CD8-positive, alpha-beta memory T cell (primary cell): ENCODE measurements around the gene ACAP1. TPM values are rescaled to one million over a fixed set of nuclear protein-coding genes. Genes with fewer than 3 reads are reported as not detected.
A peak's percentile ranks its signal among the peaks of the same experiment; 100 is the strongest.

Experiments used
- CTCF ChIA-PET: fragments of 350-600 bp; sonication (Branson Sonifier 250); formaldehyde crosslinking; loops from one replicate; lab custom pipeline; 2021; ENCODE audit warnings: antibody characterized with exemption; lab: Charles Lee
- POLR2A ChIA-PET: fragments of 350-600 bp; sonication (Branson Sonifier 250); formaldehyde crosslinking; loops from one replicate; lab custom pipeline; 2021; ENCODE audit warnings: antibody characterized with exemption; lab: Charles Lee
- DNase-seq, 5 donors: peaks; one replicate each; pipeline versions ENCODE4 v3.0.0 to v3.0.0-alpha.2; 2020 to 2022; ENCODE audit warnings: mixed read lengths in 1 of 5
- H3K27ac ChIP-seq: one replicate; pipeline ENCODE4 v1.7.0; 2013; ENCODE audit warnings: low read depth, mild to moderate bottlenecking, low read length, moderate library complexity
- H3K27me3 ChIP-seq: 2 replicates; pipeline ENCODE4 v1.7.0; 2013; ENCODE audit warnings: low read length, mild to moderate bottlenecking; ENCODE audit not compliant: insufficient read depth, poor library complexity, severe bottlenecking
- H3K36me3 ChIP-seq: 2 replicates; pipeline ENCODE4 v1.7.0; 2013; ENCODE audit warnings: mild to moderate bottlenecking, low read length, moderate library complexity; ENCODE audit not compliant: insufficient read depth
- H3K4me1 ChIP-seq: 2 replicates; pipeline ENCODE4 v1.7.0; 2013; ENCODE audit warnings: mild to moderate bottlenecking, low read length, moderate library complexity; ENCODE audit not compliant: insufficient read depth
- H3K4me3 ChIP-seq: 2 replicates; pipeline ENCODE4 v1.7.0; 2013; ENCODE audit warnings: mild to moderate bottlenecking, low read length
- H3K9me3 ChIP-seq: 2 replicates; pipeline ENCODE4 v1.7.0; 2013; ENCODE audit warnings: mild to moderate bottlenecking, low read length
- H3K27ac Mint-ChIP-seq, 8 donors: one replicate each; pipeline ENCODE4 v1.8.0; 2020 to 2021; ENCODE audit warnings: mixed read lengths in 8 of 8, mild to moderate bottlenecking in 6 of 8, inconsistent platforms in 3 of 8, moderate library complexity in 3 of 8
- H3K27me3 Mint-ChIP-seq, 2 donors: one replicate each; pipeline ENCODE4 v1.8.0; 2020 to 2021; ENCODE audit warnings: mixed read lengths in 2 of 2, mild to moderate bottlenecking in 1 of 2, moderate library complexity in 1 of 2
- H3K36me3 Mint-ChIP-seq, 3 donors: one replicate each; pipeline ENCODE4 v1.8.0; 2020 to 2021; ENCODE audit warnings: mixed read lengths in 3 of 3, inconsistent platforms in 1 of 3, mild to moderate bottlenecking in 1 of 3
- H3K4me1 Mint-ChIP-seq, 3 donors: one replicate each; pipeline ENCODE4 v1.8.0; 2020 to 2021; ENCODE audit warnings: mixed read lengths in 3 of 3, inconsistent platforms in 1 of 3, mild to moderate bottlenecking in 1 of 3
- H3K4me3 Mint-ChIP-seq, 7 donors: one replicate each; pipeline ENCODE4 v1.8.0; 2020 to 2021; ENCODE audit warnings: mixed read lengths in 7 of 7, mild to moderate bottlenecking in 6 of 7, moderate library complexity in 4 of 7, inconsistent platforms in 2 of 7
- H3K9me3 Mint-ChIP-seq, 5 donors: one replicate each; pipeline ENCODE4 v1.8.0; 2020 to 2022; ENCODE audit warnings: mixed read lengths in 5 of 5, mild to moderate bottlenecking in 3 of 5, moderate library complexity in 2 of 5, inconsistent platforms in 1 of 5
- polyA plus RNA-seq: library from polyadenylated mRNA; unstranded; fragments of 300-500 nt; fragmentation: Illumina TruSeq; gene quantifications from one replicate; pipeline ENCODE4 v1.2.3, GENCODE V29; 2021
- total RNA-seq, 2 experiments: library from RNA; stranded (reverse); gene quantifications; one replicate each; pipeline ENCODE4 v1.2.3, GENCODE V29; 2021

ACAP1 gene, protein sequence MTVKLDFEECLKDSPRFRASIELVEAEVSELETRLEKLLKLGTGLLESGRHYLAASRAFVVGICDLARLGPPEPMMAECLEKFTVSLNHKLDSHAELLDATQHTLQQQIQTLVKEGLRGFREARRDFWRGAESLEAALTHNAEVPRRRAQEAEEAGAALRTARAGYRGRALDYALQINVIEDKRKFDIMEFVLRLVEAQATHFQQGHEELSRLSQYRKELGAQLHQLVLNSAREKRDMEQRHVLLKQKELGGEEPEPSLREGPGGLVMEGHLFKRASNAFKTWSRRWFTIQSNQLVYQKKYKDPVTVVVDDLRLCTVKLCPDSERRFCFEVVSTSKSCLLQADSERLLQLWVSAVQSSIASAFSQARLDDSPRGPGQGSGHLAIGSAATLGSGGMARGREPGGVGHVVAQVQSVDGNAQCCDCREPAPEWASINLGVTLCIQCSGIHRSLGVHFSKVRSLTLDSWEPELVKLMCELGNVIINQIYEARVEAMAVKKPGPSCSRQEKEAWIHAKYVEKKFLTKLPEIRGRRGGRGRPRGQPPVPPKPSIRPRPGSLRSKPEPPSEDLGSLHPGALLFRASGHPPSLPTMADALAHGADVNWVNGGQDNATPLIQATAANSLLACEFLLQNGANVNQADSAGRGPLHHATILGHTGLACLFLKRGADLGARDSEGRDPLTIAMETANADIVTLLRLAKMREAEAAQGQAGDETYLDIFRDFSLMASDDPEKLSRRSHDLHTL
- total RNA-seq: 100 to 1,000 TPM; 216 to 225 TPM
- polyA plus RNA-seq: 274 TPM

DNA sequence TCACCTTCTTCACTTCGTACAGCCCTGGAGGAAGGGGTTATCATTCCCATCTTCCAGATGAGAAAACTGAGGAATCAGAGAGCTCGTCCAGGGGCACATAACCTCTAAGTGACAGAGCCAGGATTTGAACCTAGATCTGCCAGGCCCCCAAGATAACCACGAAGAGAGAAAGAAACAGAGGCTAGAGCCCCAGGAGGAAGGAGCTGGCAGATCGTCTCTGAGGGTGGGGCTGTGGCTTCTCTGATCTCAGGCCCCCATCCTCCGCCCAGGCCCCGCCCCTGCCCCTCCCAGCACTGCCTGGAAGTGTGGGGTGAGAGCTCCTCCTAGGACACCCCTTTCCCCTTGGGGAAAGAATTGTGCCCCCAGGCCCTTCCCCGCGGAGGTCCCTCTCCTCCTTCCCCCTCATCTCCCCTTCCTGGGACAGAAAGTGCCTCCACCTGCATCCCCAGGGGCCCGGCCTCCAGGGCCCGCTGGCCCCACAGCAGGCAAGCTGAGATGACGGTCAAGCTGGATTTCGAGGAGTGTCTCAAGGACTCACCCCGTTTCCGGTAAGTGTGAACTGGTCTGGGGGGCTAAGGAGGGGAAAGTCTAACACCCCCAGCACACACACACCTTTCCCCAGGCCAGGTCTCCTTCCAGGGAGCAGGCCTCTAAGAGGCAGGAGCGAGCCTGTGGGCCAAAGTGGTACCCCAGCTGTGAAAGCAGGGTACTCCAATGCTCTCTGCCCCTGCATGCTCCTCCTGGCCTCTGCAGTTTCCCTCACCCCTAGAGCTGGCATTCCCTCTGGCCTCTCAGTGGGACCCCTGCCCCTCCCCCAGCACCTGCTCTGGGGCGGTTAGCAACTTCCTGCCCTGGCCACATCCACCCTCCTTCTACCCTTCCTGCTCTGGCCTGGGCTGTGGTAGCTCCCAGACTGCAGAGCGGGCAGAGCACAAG is at the start of gene ACAP1:
Gene ACAP1 (plus strand): TSS at position 290 of the 936 bp plus-strand sequence. CDS start 206 bp downstream, at position 496.
- Mint-ChIP-seq H3K27ac (peak within 1 kb of the TSS; percentile 89 to 98 (median 97)), H3K36me3 (peaks cover 0 to 37% (median 7%) of the 10 kb centered on the region in 3 donors), H3K27me3 (no peaks in the 10 kb centered on the region), H3K4me3 (peak within 1 kb of the TSS; percentile 88 to 98 (median 93)), H3K4me1 (peaks cover 47 to 68% (median 66%) of the 10 kb centered on the region in 3 donors), H3K9me3 (no peaks in the 10 kb centered on the region)
- no peaks in the 10 kb centered on the region for H3K9me3 ChIP-seq
- H3K27me3 ChIP-seq: no peaks in the 10 kb centered on the region
- ChIA-PET CTCF (interaction anchor here (1.0 to 8.9 kb wide), 14 partner anchors 11 to 351 kb away, joined by 3 to 85 read pairs (median 6); partner anchors contain the start of genes NEURL4, TMEM102, TMEM256 and TMEM95), POLR2A (interaction anchor here (0.7 to 2.2 kb wide), 24 partner anchors 9 to 351 kb away, joined by 3 to 24 read pairs (median 4); partner anchors contain the start of genes GABARAP, GPS2, MPDU1 and POLR2A)
- peaks cover 10% of the 10 kb centered on the region for H3K36me3 ChIP-seq
- peak; percentile 78 to 90 (median 81) for DNase-seq
- H3K4me3 ChIP-seq: peak within 1 kb of the TSS; percentile 99
- peak within 1 kb of the TSS; percentile 74 for H3K27ac ChIP-seq
- peaks cover 69% of the 10 kb centered on the region for H3K4me1 ChIP-seq

- Mint-ChIP-seq H3K36me3 (no peaks in the 10 kb centered on the region), H3K4me3 (no peak overlapping the region), H3K27me3 (peaks cover 37 to 38% of the 10 kb centered on the region in 2 donors), H3K9me3 (no peaks in the 10 kb centered on the region), H3K27ac (peak overlapping the region in 1 of 8 donors; percentile 79), H3K4me1 (peaks cover 4 to 7% (median 6%) of the 10 kb centered on the region in 3 donors)
- ChIA-PET POLR2A (no interaction called here), CTCF (interaction anchor here (1.3 kb wide), 1 partner anchor 66 kb away, joined by 3 read pairs; no protein-coding TSS in a partner anchor)
- Histone ChIP-seq H3K36me3 (no peaks in the 10 kb centered on the region), H3K27ac (no peak overlapping the region), H3K4me1 (peaks cover 6% of the 10 kb centered on the region), H3K27me3 (no peaks in the 10 kb centered on the region), H3K4me3 (no peak overlapping the region), H3K9me3 (no peaks in the 10 kb centered on the region)
- no peak for DNase-seq
Measured at GRCh38 chr17:7289256-7290032, 46.9 kb upstream of the ACAP1 start.

GRCh38 chr17:7290166-7290565 is 46.2 kb upstream of the ACAP1 start:
- Histone ChIP-seq H3K27ac (no peak overlapping the region), H3K4me3 (no peak overlapping the region), H3K36me3 (no peaks in the 10 kb centered on the region), H3K4me1 (peaks cover 10% of the 10 kb centered on the region), H3K27me3 (peaks cover 1% of the 10 kb centered on the region), H3K9me3 (no peaks in the 10 kb centered on the region)
- Mint-ChIP-seq H3K4me1 (peaks cover 7 to 11% (median 10%) of the 10 kb centered on the region in 3 donors), H3K27me3 (peaks cover 34 to 40% of the 10 kb centered on the region in 2 donors), H3K36me3 (no peaks in the 10 kb centered on the region), H3K27ac (peak overlapping the region in 1 of 8 donors; percentile 79), H3K9me3 (peaks cover 0 to 1% (median 0%) of the 10 kb centered on the region in 5 donors), H3K4me3 (no peak overlapping the region)
- no peak for DNase-seq
- ChIA-PET POLR2A (no interaction called here), CTCF (no interaction called here)

DNA sequence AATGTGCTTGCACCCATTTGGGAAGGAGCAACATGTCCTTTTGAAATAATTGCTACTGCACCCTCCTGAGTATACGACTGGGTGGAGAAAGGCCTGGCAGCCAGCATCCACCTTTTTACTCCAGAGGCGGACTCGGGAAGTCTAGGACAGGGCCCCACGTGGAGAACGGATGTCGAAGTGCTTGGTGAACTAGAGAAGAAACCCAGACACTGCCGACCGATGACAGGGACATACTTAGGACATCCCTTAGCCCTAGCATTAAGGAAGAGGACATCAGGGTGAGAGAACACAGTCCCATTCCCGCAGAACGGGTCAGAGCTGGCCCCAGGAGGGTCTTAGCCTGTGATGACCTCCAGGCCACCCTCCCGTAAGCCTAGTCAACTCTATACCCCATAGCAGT is 45.6 kb upstream of the ACAP1 start:
- ChIA-PET CTCF (interaction anchor here (1.0 to 1.5 kb wide), 2 partner anchors 65 to 146 kb away, joined by 3 to 5 read pairs; no protein-coding TSS in a partner anchor), POLR2A (no interaction called here)
- Mint-ChIP-seq H3K27ac (no peak overlapping the region), H3K27me3 (peaks cover 36 to 37% of the 10 kb centered on the region in 2 donors), H3K9me3 (peaks cover 0 to 2% (median 0%) of the 10 kb centered on the region in 5 donors), H3K4me3 (peak overlapping the region in 1 of 7 donors; percentile 27), H3K4me1 (peaks cover 9 to 16% (median 15%) of the 10 kb centered on the region in 3 donors), H3K36me3 (no peaks in the 10 kb centered on the region)
- Histone ChIP-seq H3K4me3 (no peak overlapping the region), H3K9me3 (no peaks in the 10 kb centered on the region), H3K36me3 (no peaks in the 10 kb centered on the region), H3K4me1 (peaks cover 14% of the 10 kb centered on the region), H3K27ac (no peak overlapping the region), H3K27me3 (peaks cover 6% of the 10 kb centered on the region)
- DNase-seq: no peak

DNA sequence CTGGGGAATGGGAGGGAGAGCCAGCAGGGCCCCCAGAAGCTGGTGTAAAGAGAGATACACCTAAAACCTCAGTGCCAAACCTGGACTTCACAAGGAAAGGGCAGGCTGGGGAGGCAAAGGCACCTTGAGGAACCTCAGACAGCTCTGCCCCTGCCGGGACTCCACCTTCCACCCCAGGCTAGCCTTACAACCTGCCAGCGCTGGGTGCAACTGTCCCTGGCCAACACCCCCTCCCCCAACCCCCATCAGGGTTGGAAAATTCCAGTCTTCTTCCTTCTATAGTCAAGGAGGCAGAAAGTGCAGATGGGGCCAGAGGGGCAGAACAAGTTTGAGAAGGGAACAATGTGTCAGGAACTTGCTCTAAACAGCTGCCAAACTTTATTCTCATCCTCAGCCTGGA is 44.1 kb upstream of the ACAP1 start:
- H3K27me3 Mint-ChIP-seq: peaks cover 32 to 34% of the 10 kb centered on the region in 2 donors
- no peak for DNase-seq
- peaks cover 0 to 2% (median 0%) of the 10 kb centered on the region in 5 donors for H3K9me3 Mint-ChIP-seq
- Histone ChIP-seq H3K27me3 (peaks cover 7% of the 10 kb centered on the region), H3K9me3 (no peaks in the 10 kb centered on the region), H3K4me1 (peaks cover 24% of the 10 kb centered on the region), H3K27ac (no peak overlapping the region), H3K36me3 (no peaks in the 10 kb centered on the region), H3K4me3 (no peak overlapping the region)
- H3K4me1 Mint-ChIP-seq: peaks cover 14 to 27% (median 22%) of the 10 kb centered on the region in 3 donors
- H3K36me3 Mint-ChIP-seq: no peaks in the 10 kb centered on the region
- ChIA-PET POLR2A (no interaction called here), CTCF (interaction anchor here (1.5 to 2.5 kb wide), 2 partner anchors 10 to 144 kb away, joined by 5 to 10 read pairs; partner anchors contain the start of gene SLC2A4)
- H3K27ac Mint-ChIP-seq: no peak overlapping the region
- no peak overlapping the region for H3K4me3 Mint-ChIP-seq

- POLR2A ChIA-PET: no interaction called here
- peak overlapping the region in 1 of 8 donors; percentile 9 for H3K27ac Mint-ChIP-seq
- CTCF ChIA-PET: interaction anchor here (2.5 kb wide), 1 partner anchor 11 kb away, joined by 10 read pairs; the partner anchor contains the start of gene SLC2A4
- peak overlapping the region in 4 of 7 donors; percentile 1 to 60 (median 40) for H3K4me3 Mint-ChIP-seq
- Histone ChIP-seq H3K27ac (no peak overlapping the region), H3K36me3 (no peaks in the 10 kb centered on the region), H3K27me3 (peaks cover 7% of the 10 kb centered on the region), H3K9me3 (no peaks in the 10 kb centered on the region), H3K4me3 (no peak overlapping the region), H3K4me1 (peaks cover 24% of the 10 kb centered on the region)
- H3K27me3 Mint-ChIP-seq: peaks cover 30 to 32% of the 10 kb centered on the region in 2 donors
- no peak for DNase-seq
- H3K4me1 Mint-ChIP-seq: peaks cover 14 to 27% (median 22%) of the 10 kb centered on the region in 3 donors
- H3K9me3 Mint-ChIP-seq: peaks cover 0 to 2% (median 0%) of the 10 kb centered on the region in 5 donors
- no peaks in the 10 kb centered on the region for H3K36me3 Mint-ChIP-seq
Measured at GRCh38 chr17:7292729-7293128, 43.6 kb upstream of the ACAP1 start.
